GM18873 (cell line): ENCODE results near the gene HSPBP1.

Experiments used
- ATAC-seq: cut with Tn5 transposase; IDR thresholded peaks from one replicate; pipeline ENCODE4 v1.9.1; 2021; ENCODE audit warnings: mild to moderate bottlenecking, moderate library complexity, moderate number of reproducible peaks; ENCODE audit not compliant: unreplicated experiment, low FRiP score

HSPBP1 gene

GRCh38 chr19:55305491-55305890, 25.6 kb upstream of the HSPBP1 start:
- no peak for ATAC-seq

- ATAC-seq = no peak
Observed at GRCh38 chr19:55304980-55305379, 25.1 kb upstream of the HSPBP1 start.

GRCh38 chr19:55304279-55304978, 24.5 kb upstream of the HSPBP1 start:
- ATAC-seq = no peak

GRCh38 chr19:55303477-55303876, 23.6 kb upstream of the HSPBP1 start:
- ATAC-seq = no peak

- no peak for ATAC-seq
Observed at GRCh38 chr19:55302318-55302703, 22.4 kb upstream of the HSPBP1 start.

- ATAC-seq = no peak
Observed at GRCh38 chr19:55301459-55302317, 21.8 kb upstream of the HSPBP1 start.

- no peak for ATAC-seq
Observed at GRCh38 chr19:55300886-55301458, 21.1 kb upstream of the HSPBP1 start.

GRCh38 chr19:55299991-55300390, 20.1 kb upstream of the HSPBP1 start:
- ATAC-seq = no peak

GRCh38 chr19:55297267-55297666, 17.4 kb upstream of the HSPBP1 start:
- ATAC-seq = no peak

- ATAC-seq = no peak
Observed at GRCh38 chr19:55289117-55289796, 9.3 kb upstream of the HSPBP1 start.

- ATAC-seq = no peak
Observed at GRCh38 chr19:55287361-55288079, 7.6 kb upstream of the HSPBP1 start.

GRCh38 chr19:55285229-55285890, 5.5 kb upstream of the HSPBP1 start:
- ATAC-seq = no peak

GRCh38 chr19:55284405-55285058, 4.6 kb upstream of the HSPBP1 start:
- no peak for ATAC-seq

GRCh38 chr19:55283548-55284377, 3.9 kb upstream of the HSPBP1 start, which contains the start of gene BRSK1:
BRSK1 (plus strand) TSS chr19:55283997; CDS start chr19:55284443, 446 bp downstream.
- ATAC-seq = no peak

GRCh38 chr19:55279340-55279739, 570 bp downstream of the HSPBP1 start:
- no peak for ATAC-seq

- ATAC-seq = no peak
Observed at GRCh38 chr19:55278391-55279135, 1.3 kb downstream of the HSPBP1 start.

- no peak for ATAC-seq
Observed at GRCh38 chr19:55277494-55277893, 2.4 kb downstream of the HSPBP1 start.
